OCI-LY3 (cell line): ENCODE data around the gene PRR18.

Experiments used
- H2AFZ ChIP-seq: fragments of 200-600, 300-600 bp; shearing (Covaris generic); 2 replicates; pipeline ENCODE4 v1.6.0; 2014; ENCODE audit warnings: antibody characterized with exemption, low read depth, low read length
- H3K27ac ChIP-seq: fragments of 200-600, 300-600 bp; sonication (generic); 2 replicates; pipeline ENCODE4 v1.5.1; 2014; ENCODE audit warnings: mild to moderate bottlenecking, low read length, moderate library complexity, mixed read lengths
- H3K27me3 ChIP-seq: fragments of 200-600, 300-600 bp; sonication (generic); 2 replicates; pipeline ENCODE4 v1.6.1; 2014; ENCODE audit warnings: low read depth, low read length, mixed read lengths
- H3K36me3 ChIP-seq: fragments of 200-600, 300-600 bp; sonication (generic); replicated peaks from 2 replicates; pipeline ENCODE3; 2014; ENCODE audit warnings: low read depth, low read length, mixed read lengths
- H3K4me1 ChIP-seq: fragments of 300-600, 200-600 bp; sonication (generic); 2 replicates; pipeline ENCODE4 v1.6.1; 2014; ENCODE audit warnings: low read length, mixed read lengths
- H3K4me2 ChIP-seq: fragments of 200-600, 300-600 bp; sonication (generic); 2 replicates; pipeline ENCODE4 v1.6.1; 2014; ENCODE audit warnings: low read length, mixed read lengths
- H3K4me3 ChIP-seq: fragments of 300-600, 200-600 bp; sonication (generic); 2 replicates; pipeline ENCODE4 v1.5.1; 2014; ENCODE audit warnings: antibody characterized with exemption, mild to moderate bottlenecking, low read length, moderate library complexity
- H3K79me2 ChIP-seq: fragments of 300-600, 200-600 bp; shearing (Covaris generic); 2 replicates; pipeline ENCODE4 v1.6.1; 2014; ENCODE audit warnings: mild to moderate bottlenecking, low read length, mixed read lengths
- H3K9ac ChIP-seq: fragments of 300-600, 200-600 bp; shearing (Covaris generic); 2 replicates; pipeline ENCODE4 v1.6.0; 2014; ENCODE audit warnings: mild to moderate bottlenecking, low read length, moderate library complexity
- H3K9me3 ChIP-seq: fragments of 200-600, 300-600 bp; shearing (Covaris generic); 2 replicates; pipeline ENCODE4 v1.6.1; 2014; ENCODE audit warnings: low read length, mixed read lengths; ENCODE audit not compliant: insufficient read depth
- H4K20me1 ChIP-seq: fragments of 200-600, 300-600 bp; sonication (generic); 2 replicates; pipeline ENCODE4 v1.6.1; 2016; ENCODE audit warnings: low read length, mixed read lengths; ENCODE audit not compliant: insufficient read depth
- EZH2phosphoT487 ChIP-seq: fragments of 200-600 bp; shearing (Covaris generic); IDR thresholded peaks from 2 replicates; pipeline ENCODE4 v1.6.1; 2018; ENCODE audit warnings: antibody characterized with exemption, mixed run types, low read depth
- TF ChIP-seq, protein P1 (sequence below): fragments of 200-600, 300-600 bp; sonication (generic); IDR thresholded peaks from 2 replicates; pipeline ENCODE4 v1.5.1; 2014; ENCODE audit warnings: antibody characterized with exemption, low read length, low read depth

Gene PRR18

DNA sequence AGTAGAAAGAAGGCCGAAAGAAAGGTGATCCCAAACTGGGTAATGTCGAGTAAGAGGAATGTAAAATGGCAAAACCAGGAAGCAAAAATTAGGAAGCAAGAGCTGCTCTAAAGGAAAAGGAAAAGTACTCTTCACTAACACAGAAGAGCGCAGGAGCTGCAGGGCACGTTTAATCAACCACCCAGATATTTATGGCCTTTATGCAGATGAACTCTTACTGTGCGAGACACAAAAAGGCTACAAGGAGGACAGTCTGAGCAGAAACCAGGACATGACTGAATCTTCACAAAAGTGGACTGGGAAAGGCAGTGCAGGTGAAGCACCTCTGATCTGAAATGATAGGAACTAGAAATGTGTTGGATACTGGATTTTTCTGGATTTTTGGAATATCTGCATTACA, 15.2 kb upstream of the PRR18 start:
- Histone ChIP-seq H3K79me2 (peaks cover under 1% of the 10 kb centered on the region; the same call in 1 of the 2 replicates), H3K4me2 (no peak overlapping the region), H3K27ac (no peak overlapping the region), H3K9me3 (no peaks in the 10 kb centered on the region), H3K9ac (no peak overlapping the region), H4K20me1 (no peaks in the 10 kb centered on the region), H3K36me3 (no peaks in the 10 kb centered on the region), H3K27me3 (no peaks in the 10 kb centered on the region), H3K4me1 (peaks cover 6% of the 10 kb centered on the region; the same call in 1 of the 2 replicates), H3K4me3 (no peak overlapping the region), H2AFZ (no peak overlapping the region)
- TF ChIP-seq, protein P1, sequence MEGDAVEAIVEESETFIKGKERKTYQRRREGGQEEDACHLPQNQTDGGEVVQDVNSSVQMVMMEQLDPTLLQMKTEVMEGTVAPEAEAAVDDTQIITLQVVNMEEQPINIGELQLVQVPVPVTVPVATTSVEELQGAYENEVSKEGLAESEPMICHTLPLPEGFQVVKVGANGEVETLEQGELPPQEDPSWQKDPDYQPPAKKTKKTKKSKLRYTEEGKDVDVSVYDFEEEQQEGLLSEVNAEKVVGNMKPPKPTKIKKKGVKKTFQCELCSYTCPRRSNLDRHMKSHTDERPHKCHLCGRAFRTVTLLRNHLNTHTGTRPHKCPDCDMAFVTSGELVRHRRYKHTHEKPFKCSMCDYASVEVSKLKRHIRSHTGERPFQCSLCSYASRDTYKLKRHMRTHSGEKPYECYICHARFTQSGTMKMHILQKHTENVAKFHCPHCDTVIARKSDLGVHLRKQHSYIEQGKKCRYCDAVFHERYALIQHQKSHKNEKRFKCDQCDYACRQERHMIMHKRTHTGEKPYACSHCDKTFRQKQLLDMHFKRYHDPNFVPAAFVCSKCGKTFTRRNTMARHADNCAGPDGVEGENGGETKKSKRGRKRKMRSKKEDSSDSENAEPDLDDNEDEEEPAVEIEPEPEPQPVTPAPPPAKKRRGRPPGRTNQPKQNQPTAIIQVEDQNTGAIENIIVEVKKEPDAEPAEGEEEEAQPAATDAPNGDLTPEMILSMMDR, result no peak
- no peak for TF ChIP-seq EZH2phosphoT487

GRCh38 chr6:166318649-166319600, 10.7 kb upstream of the PRR18 start:
- Histone ChIP-seq H3K27ac (no peak overlapping the region), H3K9me3 (no peaks in the 10 kb centered on the region), H2AFZ (no peak overlapping the region), H4K20me1 (no peaks in the 10 kb centered on the region), H3K4me1 (no peaks in the 10 kb centered on the region), H3K79me2 (no peaks in the 10 kb centered on the region), H3K4me3 (no peak overlapping the region), H3K4me2 (no peak overlapping the region), H3K9ac (no peak overlapping the region), H3K36me3 (no peaks in the 10 kb centered on the region), H3K27me3 (no peaks in the 10 kb centered on the region)
- no peak for TF ChIP-seq EZH2phosphoT487
- TF ChIP-seq, protein P1, result no peak

GRCh38 chr6:166318227-166318626, 10.0 kb upstream of the PRR18 start:
- H3K27ac ChIP-seq, result no peak overlapping the region
- no peaks in the 10 kb centered on the region for H3K4me1 ChIP-seq
- H4K20me1 ChIP-seq, result no peaks in the 10 kb centered on the region
- no peak overlapping the region for H3K4me2 ChIP-seq
- H3K79me2 ChIP-seq, result no peaks in the 10 kb centered on the region
- H3K9me3 ChIP-seq, result no peaks in the 10 kb centered on the region
- TF ChIP-seq, protein P1, result no peak
- no peak for TF ChIP-seq EZH2phosphoT487
- no peak overlapping the region for H2AFZ ChIP-seq
- H3K36me3 ChIP-seq, result no peaks in the 10 kb centered on the region
- no peak overlapping the region for H3K9ac ChIP-seq
- no peak overlapping the region for H3K4me3 ChIP-seq
- no peaks in the 10 kb centered on the region for H3K27me3 ChIP-seq
